SHP77 treated with DMSO at 0.1 percent for 48 hours (cell line): Measurements from ENCODE around the gene DMD.

ENCODE experiments used
- DNase-seq: peaks from one replicate; lab custom pipeline; 2025; lab: John Stamatoyannopoulos, UW

The DMD gene

DNA sequence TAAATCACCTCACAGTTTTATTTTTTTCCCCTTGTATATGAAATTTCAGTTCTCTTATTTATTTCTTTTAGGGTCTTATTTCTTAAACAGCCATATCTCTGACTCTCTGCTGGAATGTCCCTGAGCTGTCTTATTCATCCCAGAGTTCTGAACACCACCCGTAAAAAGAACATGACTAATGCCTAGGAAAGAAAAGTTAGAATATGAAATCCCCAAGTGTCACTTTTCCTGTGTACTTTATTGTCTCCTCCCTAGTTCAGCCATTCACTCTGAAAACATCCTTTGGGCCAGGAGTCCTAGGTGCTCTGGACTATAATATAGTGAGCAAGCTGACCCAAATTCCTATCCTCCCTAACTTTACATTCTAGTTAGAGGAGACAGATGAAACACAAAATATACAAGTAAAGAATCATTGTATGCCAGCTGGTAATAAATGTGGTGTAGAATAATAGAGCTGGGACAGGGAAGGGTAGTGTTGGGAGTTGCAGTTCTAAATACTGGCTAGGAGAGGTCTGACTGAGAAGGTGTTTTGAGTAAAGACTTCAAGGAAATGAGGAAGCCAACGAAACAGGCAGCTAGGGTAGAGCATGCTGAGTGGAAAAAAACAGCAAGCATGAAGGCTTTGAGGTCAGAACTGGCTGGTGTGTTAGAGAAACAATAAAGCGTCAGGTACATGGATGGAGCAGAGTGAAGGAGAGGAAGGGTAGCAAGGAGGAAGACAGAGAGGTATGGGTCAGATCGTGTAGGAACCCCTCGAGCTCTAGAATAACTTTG is 2098.9 kb downstream of the DMD start:
- no peak for DNase-seq

GRCh38 chrX:31110657-31111056 is 2100.7 kb downstream of the DMD start:
- no peak for DNase-seq

DNA sequence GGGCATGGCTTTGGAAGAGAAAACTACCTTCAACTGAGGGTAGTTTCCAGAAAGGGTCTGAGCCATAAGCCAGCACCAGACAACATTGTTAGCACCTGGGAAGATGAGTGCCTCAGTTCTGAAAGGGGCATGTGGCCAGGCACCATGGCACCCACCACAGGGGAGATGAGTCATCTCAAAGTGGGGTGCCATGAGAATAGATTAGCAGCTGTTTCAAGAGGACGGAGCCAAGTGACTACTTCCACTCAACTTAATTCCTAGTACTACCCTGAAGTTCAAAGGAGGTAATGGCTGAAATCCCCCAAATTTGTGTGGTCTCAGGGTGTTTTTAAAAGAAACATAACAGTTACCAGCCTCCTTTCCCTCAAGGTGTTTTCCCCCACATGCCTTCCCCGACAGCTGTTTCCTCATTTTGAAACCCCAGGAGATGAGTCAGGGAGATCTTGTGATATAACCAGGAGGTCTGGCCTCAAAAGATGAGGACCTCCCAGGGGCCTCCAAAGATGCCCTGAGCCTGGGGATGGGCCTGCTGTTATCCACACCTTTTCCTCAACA is 2111.7 kb downstream of the DMD start:
- DNase-seq: no peak

GRCh38 chrX:31098079-31098478 is 2113.3 kb downstream of the DMD start:
- DNase-seq: no peak

- no peak for DNase-seq
Measured at GRCh38 chrX:31093639-31093975, 2117.7 kb downstream of the DMD start.

DNA sequence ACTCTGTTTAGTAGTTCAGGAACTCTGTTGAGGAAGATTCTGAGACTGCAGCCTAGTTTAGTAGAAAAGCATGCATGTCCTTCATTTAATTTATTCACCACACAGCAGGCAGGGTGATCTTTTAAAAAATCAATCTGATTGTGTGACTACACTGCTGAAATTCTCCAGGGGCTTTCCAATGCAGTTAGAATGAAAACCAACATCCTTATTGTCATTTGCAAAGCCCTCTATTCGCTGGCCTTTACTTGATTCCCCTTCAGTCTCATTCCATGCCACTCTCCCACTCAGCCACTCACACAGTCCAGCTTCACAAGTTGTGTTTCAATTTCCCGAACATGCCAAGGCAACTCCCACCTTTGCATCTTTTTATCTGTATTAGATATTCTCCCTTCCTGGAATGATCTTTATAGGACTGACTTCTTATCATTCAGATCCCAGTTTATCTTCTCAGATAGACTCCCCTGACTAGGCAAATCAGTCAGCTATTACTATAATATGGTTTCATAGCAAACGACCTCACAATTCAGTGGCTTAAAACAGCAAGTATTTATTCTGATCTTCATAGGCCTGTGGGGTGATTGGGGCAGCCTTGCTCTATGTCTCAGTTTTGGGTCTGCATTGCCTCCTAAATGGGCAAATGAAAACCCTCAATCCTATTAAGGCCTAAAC is 2118.2 kb downstream of the DMD start:
- no peak for DNase-seq

- DNase-seq: no peak
Measured at GRCh38 chrX:31092476-31092875, 2118.9 kb downstream of the DMD start.

DNA sequence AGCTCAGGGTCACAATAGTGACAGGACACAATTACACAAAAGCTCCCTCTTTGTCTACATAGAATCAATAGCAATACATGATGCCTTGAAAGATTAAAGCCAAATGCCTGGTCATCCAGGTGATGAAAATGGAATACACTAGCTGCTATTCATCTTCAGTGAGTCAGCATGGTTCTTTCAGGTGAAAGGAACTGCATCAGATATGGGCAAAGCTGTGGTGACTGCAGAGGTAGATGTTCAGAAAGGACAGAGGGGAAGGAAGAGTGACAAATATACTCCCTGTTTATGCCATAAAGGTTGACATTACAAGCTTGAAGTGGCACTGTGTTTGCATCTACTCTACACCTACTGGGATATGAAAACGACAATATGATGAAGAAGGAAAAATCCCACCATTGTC is 2119.5 kb downstream of the DMD start:
- no peak for DNase-seq

DNA sequence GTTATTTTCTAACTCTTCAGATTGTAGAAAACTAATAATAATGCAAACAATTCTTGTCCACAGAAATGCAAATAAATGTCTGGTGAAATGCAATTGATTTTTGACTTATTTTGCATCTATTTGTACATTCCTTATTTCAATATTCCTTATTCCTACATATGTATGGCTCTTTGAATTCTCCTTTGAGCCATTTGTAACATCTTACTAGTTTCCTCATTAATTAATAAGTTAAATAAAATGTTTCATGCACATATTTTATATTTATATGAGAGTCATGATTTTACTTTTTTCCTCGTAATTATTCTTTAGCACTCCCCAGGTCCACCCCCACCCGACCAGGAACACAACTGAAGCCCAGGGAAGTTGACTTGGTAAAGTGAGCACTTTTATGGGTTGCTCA is 2136.8 kb downstream of the DMD start:
- DNase-seq: no peak

- DNase-seq: no peak
Measured at GRCh38 chrX:31071725-31072124, 2139.6 kb downstream of the DMD start, which contains the start of gene FTHL17. Gene FTHL17, minus strand, starts transcription at chrX:31072041. Its CDS starts 88 bp downstream, at chrX:31071953.

- DNase-seq: no peak
Measured at GRCh38 chrX:31071262-31071661, 2140.1 kb downstream of the DMD start.

DNA sequence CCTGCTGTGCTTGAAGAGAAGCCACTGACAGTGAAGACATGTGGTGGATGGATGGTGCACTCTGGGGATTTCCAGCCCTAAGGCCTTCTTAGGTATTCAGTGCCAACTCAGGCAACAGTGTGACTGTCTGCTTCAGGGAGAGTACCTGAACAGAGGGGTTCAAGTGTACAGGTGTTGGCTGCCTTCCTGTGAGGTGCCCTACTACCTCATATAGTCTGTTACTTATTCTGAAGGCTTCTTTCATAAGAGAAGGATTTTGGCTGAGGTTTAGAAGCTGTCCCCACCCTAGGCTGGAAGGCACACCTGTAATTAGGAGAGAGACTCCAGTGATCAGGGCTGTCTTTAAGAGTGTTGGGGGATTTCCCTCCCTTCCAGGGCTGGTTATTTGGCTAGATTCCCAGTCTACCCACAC is 2141.3 kb downstream of the DMD start:
- DNase-seq: no peak
